Upper lobe of left lung (tissue), 4 donors: ENCODE measurements around the gene GNB1L.

Experiments
- CTCF ChIP-seq, 6 experiments: fragments of 450-650 bp in 4 of 6; fragments of 200-600 bp in 2 of 6; sonication (generic) in 2 of 6; IDR thresholded peaks; one replicate each; pipeline ENCODE4 v1.5.1; 2016 to 2019; ENCODE audit warnings: antibody characterized with exemption in 6 of 6
- EP300 ChIP-seq, 4 donors: sonication (generic); formaldehyde crosslinking; IDR thresholded peaks; one replicate each; pipeline ENCODE4 v1.5.1; 2017; ENCODE audit warnings: antibody characterized with exemption in 4 of 4, control low read depth in 2 of 4
- POLR2A ChIP-seq, 4 donors: fragments of 450-650 bp; IDR thresholded peaks; one replicate each; pipeline ENCODE4 v1.5.1; 2016 to 2017; ENCODE audit warnings: antibody characterized with exemption in 4 of 4, mild to moderate bottlenecking in 2 of 4
- POLR2AphosphoS5 ChIP-seq, 2 donors: sonication (generic); formaldehyde crosslinking; IDR thresholded peaks; one replicate each; pipeline ENCODE4 v1.5.1; 2017; ENCODE audit warnings: antibody characterized with exemption in 2 of 2

GRCh38 chr22:19743081-19743480 lies 111.6 kb downstream of the GNB1L start:
- TF ChIP-seq CTCF (IDR thresholded peaks at IDR 0.05) (no peak), EP300 (IDR thresholded peaks at IDR 0.05) (no peak), POLR2AphosphoS5 (IDR thresholded peaks at IDR 0.05) (no peak), POLR2A (IDR thresholded peaks at IDR 0.05) (no peak)
